Spleen (tissue), 11 donors: Measurements from ENCODE around the gene JMJD4. TPM values are rescaled to one million over a fixed set of nuclear protein-coding genes. Genes with fewer than 3 reads are reported as not detected.
A peak's percentile ranks its signal among the peaks of the same experiment; 100 is the strongest.

ENCODE experiments used
- DNase-seq: peaks from one replicate; pipeline ENCODE4 v3.0.0-alpha.2; 2020
- H3K27ac ChIP-seq, 8 donors: fragments of 200-600 bp; sonication (generic) in 7 of 8; 1 replicate in 4 of 8; 2 replicates in 4 of 8; pipeline versions ENCODE4 v1.5.0 to v1.8.0; 2016 to 2021; ENCODE audit warnings: inconsistent platforms in 4 of 8, mild to moderate bottlenecking in 4 of 8, moderate library complexity in 1 of 8
- H3K27me3 ChIP-seq, 7 donors: fragments of 200-600 bp; sonication (generic) in 6 of 7; replicated peaks in 1 of 7; 1 replicate in 4 of 7; 2 replicates in 3 of 7; pipeline versions ENCODE4 v1.5.0 to v1.8.0; 2016 to 2021; ENCODE audit warnings: inconsistent platforms in 3 of 7, mild to moderate bottlenecking in 1 of 7
- H3K36me3 ChIP-seq, 6 donors: fragments of 200-600 bp; sonication (generic) in 5 of 6; 1 replicate in 4 of 6; 2 replicates in 2 of 6; pipeline versions ENCODE4 v1.5.0 to v1.8.0; 2016 to 2021; ENCODE audit warnings: inconsistent platforms in 2 of 6
- H3K4me1 ChIP-seq, 6 donors: fragments of 200-600 bp; sonication (generic) in 5 of 6; 1 replicate in 3 of 6; 2 replicates in 3 of 6; pipeline versions ENCODE4 v1.5.0 to v1.8.0; 2016 to 2021; ENCODE audit warnings: inconsistent platforms in 3 of 6
- H3K4me3 ChIP-seq, 8 donors: fragments of 200-600 bp; sonication (generic) in 7 of 8; 1 replicate in 4 of 8; 2 replicates in 4 of 8; pipeline versions ENCODE4 v1.5.0 to v1.8.0; 2016 to 2021; ENCODE audit warnings: inconsistent platforms in 4 of 8, mild to moderate bottlenecking in 4 of 8, moderate library complexity in 2 of 8
- H3K9me3 ChIP-seq, 8 donors: fragments of 200-600 bp; sonication (generic) in 7 of 8; 1 replicate in 4 of 8; 2 replicates in 4 of 8; pipeline versions ENCODE4 v1.5.0 to v1.8.0; 2016 to 2021; ENCODE audit warnings: inconsistent platforms in 4 of 8
- POLR2A ChIP-seq, 3 donors: fragments of 450-650 bp; IDR thresholded peaks; one replicate each; pipeline ENCODE4 v1.5.1; 2017; ENCODE audit warnings: antibody characterized with exemption in 3 of 3, mild to moderate bottlenecking in 1 of 3
- POLR2AphosphoS5 ChIP-seq, 3 donors: sonication (generic); formaldehyde crosslinking; IDR thresholded peaks; one replicate each; pipeline ENCODE4 v1.5.1; 2017; ENCODE audit warnings: antibody characterized with exemption in 3 of 3
- WGBS, 5 donors: extraction: QIAGEN DNeasy Blood & Tissue Kit in 3 of 5; methylation state at CpG; one replicate each; pipeline versions ENCODE4 v1.1.5 to v1.1.7; 2013 to 2018; 5-methylcytosine and 5-hydroxymethylcytosine counted together
- intact Hi-C: fragments of 100-400 bp; cut with DNase I; formaldehyde crosslinking; loops from one replicate; pipeline ENCODE4 v1.15.0; 2023; ENCODE audit warnings: low total_unique reads
- polyA plus RNA-seq, 3 donors: library from polyadenylated mRNA; stranded (reverse); fragments of 200-250 nt; gene quantifications; one replicate each; pipeline ENCODE4 v1.2.1, GENCODE V29; 2013
- total RNA-seq, 7 donors: library from RNA; depleted of rRNA in 3 of 7; stranded (reverse); fragments of >200 nt in 3 of 7; fragmentation: NEBNext Ultra II Directional in 4 of 7; extraction: Animal tissue kit (Norgen Biotek cat#: 25700) in 4 of 7; gene quantifications; one replicate each; pipeline versions ENCODE4 v1.1.0 to v1.2.1, GENCODE V29; 2016 to 2021
- TF ChIP-seq, protein P1 (sequence below), 11 experiments: fragments of 200-600 bp in 7 of 11; fragments of 450-650 bp in 4 of 11; sonication (generic) in 4 of 11; IDR thresholded peaks in 8 of 11; conservative IDR thresholded peaks in 3 of 11; 1 replicate in 7 of 11; 2 replicates in 4 of 11; pipeline versions ENCODE4 v1.4.0 to v1.8.0; 2016 to 2021; ENCODE audit warnings: antibody characterized with exemption in 11 of 11, inconsistent platforms in 4 of 11, mild to moderate bottlenecking in 1 of 11
- donor health status: healthy with polysubstance abuse.
- donor health status: DM: no; HTN: no; CAD: no; lungs with moderate emphysema.
- donor health status: DM: no; HTN: no; CAD: no.
- donor health status: Bipolar disorder and iron deficiency.
- donor health status: healthy.
- donor health status: DM: no; HTN: no; CAD: no.
- donor health status: DM: yes; HTN: yes; CAD: no.

The JMJD4 gene
- total and polyA plus RNA-seq, 10 donors, result 11.2 to 35.4 (median 18.6) TPM

DNA sequence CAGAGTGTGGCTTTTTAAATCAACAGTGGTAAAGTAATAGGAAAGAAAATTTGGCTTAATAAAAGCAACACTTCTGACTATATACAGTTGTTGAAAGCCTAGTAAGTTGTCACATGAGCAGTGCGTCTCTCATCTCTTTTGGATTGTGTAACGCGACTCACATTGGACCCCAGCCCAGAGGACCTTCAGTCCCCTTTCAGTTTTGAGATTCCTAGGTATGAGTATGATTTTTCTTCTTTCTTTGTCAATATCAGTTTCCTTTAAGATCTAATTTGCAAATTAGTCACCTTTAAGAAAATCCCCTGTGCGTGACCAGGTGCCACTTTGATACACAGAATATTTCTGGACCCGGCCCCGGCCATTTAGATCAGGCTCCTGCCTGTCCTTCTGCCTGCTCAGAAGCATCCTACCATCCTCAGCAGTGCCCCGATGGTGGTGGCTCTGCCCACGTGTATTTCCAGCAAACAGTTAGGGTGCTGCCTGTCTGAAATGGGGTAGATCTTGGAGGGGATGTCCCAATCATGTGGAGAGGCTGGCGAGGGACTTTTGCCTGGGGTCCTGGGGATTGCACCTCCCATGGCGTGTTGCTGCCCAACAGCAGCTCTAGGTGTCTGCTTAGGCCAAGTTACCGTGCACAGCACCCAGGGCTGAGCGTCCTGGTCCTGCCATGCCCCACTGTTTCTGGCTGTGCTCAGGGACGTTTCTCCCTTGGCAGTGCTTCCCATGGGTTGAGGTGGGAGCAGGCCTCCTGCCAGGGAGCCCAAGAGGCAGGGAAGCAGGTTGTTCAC lies 21.3 kb upstream of the JMJD4 start:
- WGBS, 5 donors, result 77 to 84% (median 80%) methylated on average over 10 to 13 of the region's 13 CpGs
- no peak overlapping the region for H3K27ac ChIP-seq
- DNase-seq, result no peak

DNA sequence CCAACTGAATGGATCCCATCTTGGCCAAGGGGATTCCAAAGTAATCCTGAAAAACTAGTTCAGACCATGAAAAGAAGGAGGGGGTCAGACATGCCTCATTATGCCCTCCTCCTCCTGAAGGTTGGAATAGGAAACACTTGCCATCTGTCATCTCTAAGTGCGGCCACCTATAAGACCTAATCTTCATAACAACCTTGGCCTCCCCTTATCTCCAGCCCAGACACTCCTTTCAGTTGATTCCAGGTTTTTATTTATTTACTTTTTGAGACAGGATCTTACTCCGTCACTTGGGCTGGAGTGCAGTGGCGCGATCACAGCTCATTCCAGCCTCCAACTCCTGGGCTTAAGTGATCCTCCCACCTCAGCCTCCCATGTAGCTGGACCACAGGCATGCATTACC lies 19.9 kb upstream of the JMJD4 start:
- H3K27me3 ChIP-seq, result no peaks in the 10 kb centered on the region
- TF ChIP-seq POLR2AphosphoS5 (IDR thresholded peaks at IDR 0.05), result no peak
- TF ChIP-seq, protein P1, sequence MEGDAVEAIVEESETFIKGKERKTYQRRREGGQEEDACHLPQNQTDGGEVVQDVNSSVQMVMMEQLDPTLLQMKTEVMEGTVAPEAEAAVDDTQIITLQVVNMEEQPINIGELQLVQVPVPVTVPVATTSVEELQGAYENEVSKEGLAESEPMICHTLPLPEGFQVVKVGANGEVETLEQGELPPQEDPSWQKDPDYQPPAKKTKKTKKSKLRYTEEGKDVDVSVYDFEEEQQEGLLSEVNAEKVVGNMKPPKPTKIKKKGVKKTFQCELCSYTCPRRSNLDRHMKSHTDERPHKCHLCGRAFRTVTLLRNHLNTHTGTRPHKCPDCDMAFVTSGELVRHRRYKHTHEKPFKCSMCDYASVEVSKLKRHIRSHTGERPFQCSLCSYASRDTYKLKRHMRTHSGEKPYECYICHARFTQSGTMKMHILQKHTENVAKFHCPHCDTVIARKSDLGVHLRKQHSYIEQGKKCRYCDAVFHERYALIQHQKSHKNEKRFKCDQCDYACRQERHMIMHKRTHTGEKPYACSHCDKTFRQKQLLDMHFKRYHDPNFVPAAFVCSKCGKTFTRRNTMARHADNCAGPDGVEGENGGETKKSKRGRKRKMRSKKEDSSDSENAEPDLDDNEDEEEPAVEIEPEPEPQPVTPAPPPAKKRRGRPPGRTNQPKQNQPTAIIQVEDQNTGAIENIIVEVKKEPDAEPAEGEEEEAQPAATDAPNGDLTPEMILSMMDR (IDR thresholded peaks at IDR 0.05 in 8 of 11, conservative IDR thresholded peaks at IDR 0.05 in 3 of 11), result no peak
- no peak for TF ChIP-seq POLR2A (IDR thresholded peaks at IDR 0.05)
- H3K4me3 ChIP-seq, result no peak overlapping the region
- peaks cover 0 to 31% (median 10%) of the 10 kb centered on the region in 6 donors for H3K4me1 ChIP-seq
- WGBS, 5 donors, result 87 to 95% (median 94%) methylated on average over 4 of the region's 4 CpGs
- H3K36me3 ChIP-seq, result peaks cover 0 to 96% (median 25%) of the 10 kb centered on the region in 6 donors
- H3K27ac ChIP-seq, result peak overlapping the region in 3 of 8 donors; percentile 31 to 48 (median 38)
- no peaks in the 10 kb centered on the region for H3K9me3 ChIP-seq
- no peak for DNase-seq
- intact Hi-C loops, result no loop called here

More for the DNA sequence above, 21.3 kb upstream of the JMJD4 start:
- H3K4me1 ChIP-seq, result peaks cover 0 to 29% (median 11%) of the 10 kb centered on the region in 6 donors
- TF ChIP-seq, protein P1 (IDR thresholded peaks at IDR 0.05 in 8 of 11, conservative IDR thresholded peaks at IDR 0.05 in 3 of 11), result no peak
- TF ChIP-seq POLR2A (IDR thresholded peaks at IDR 0.05), result no peak
- no peak overlapping the region for H3K4me3 ChIP-seq
- H3K9me3 ChIP-seq, result no peaks in the 10 kb centered on the region
- H3K27me3 ChIP-seq, result no peaks in the 10 kb centered on the region
- H3K36me3 ChIP-seq, result peaks cover 0 to 95% (median 25%) of the 10 kb centered on the region in 6 donors
- intact Hi-C loops, result no loop called here

DNA sequence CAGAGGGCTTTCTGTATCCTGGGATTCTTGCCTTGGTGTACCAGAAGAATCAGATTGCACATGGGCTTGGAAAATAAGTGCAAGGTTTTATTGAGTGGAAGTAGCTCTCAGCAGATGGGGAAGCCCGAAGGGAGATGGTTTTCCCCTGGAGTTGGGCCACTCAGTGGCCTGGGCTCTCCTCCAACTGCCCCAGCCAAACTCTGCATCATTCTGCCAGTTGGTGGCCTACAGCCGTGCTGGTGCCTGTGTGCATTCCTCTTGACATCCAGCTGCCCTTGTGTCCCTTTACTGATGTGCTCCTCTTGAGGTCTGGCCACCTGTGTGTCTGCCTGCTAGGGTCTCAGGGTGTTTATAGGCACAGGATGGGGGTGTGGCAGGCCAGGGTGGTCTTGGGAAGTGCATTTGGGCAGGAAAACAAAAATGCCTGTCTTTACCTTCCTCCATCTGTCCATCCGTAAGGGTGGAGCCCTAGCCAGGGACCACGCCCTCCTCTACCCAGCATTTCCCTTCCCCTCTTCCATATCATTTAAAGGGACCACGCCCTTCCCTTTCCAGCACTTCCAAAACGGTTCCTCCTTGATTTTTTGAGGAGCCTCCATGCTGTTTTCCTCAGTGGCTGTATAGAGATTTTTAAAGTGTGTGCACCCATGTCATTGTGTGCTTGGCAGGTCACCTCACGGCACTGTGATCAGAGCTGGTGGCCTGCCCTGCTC lies 19.1 kb upstream of the JMJD4 start:
- peaks cover 0 to 96% (median 17%) of the 10 kb centered on the region in 6 donors for H3K36me3 ChIP-seq
- no peaks in the 10 kb centered on the region for H3K9me3 ChIP-seq
- peak; percentile 51 for DNase-seq
- no peak overlapping the region for H3K4me3 ChIP-seq
- intact Hi-C loops, result no loop called here
- H3K4me1 ChIP-seq, result peaks cover 0 to 39% (median 11%) of the 10 kb centered on the region in 6 donors
- TF ChIP-seq POLR2A (IDR thresholded peaks at IDR 0.05) (no peak), POLR2AphosphoS5 (IDR thresholded peaks at IDR 0.05) (no peak)
- TF ChIP-seq, protein P1 (IDR thresholded peaks at IDR 0.05 in 8 of 11, conservative IDR thresholded peaks at IDR 0.05 in 3 of 11), result no peak
- 58 to 74% (median 63%) methylated on average over 7 of the region's 7 CpGs for WGBS, 5 donors
- no peaks in the 10 kb centered on the region for H3K27me3 ChIP-seq
- peak overlapping the region in 3 of 8 donors; percentile 31 to 48 (median 38) for H3K27ac ChIP-seq
